HepG2 (cell line): ENCODE measurements around the gene TLCD3A. TPM values are rescaled to one million over a fixed set of nuclear protein-coding genes. Genes with fewer than 3 reads are reported as not detected.
A peak's percentile ranks its signal among the peaks of the same experiment; 100 is the strongest.

Experiments used
- AGO1 ChIP-seq: fragments of 200-400 bp; formaldehyde crosslinking; IDR thresholded peaks from 2 replicates; pipeline ENCODE4 v1.6.1; 2017; ENCODE audit warnings: mild to moderate bottlenecking, low read depth, low read length, moderate library complexity; ENCODE audit not compliant: poor library complexity, severe bottlenecking
- ATF7-NPFF ChIP-seq: sonication (generic); formaldehyde crosslinking; IDR thresholded peaks from 2 replicates; pipeline ENCODE4 v1.8.1; 2023; ENCODE audit warnings: mild to moderate bottlenecking, low read depth, missing genetic modification reagents, moderate library complexity
- ETV5 ChIP-seq: IDR thresholded peaks from 2 replicates; pipeline ENCODE4 v1.6.1; 2018; ENCODE audit warnings: missing biosample characterization, missing genetic modification reagents, inconsistent platforms, borderline replicate concordance
- GATAD1 ChIP-seq: IDR thresholded peaks from 2 replicates; pipeline ENCODE4 v1.6.1; 2016; ENCODE audit warnings: missing genetic modification reagents, missing compliant biosample characterization
- IKZF4 ChIP-seq: sonication (generic); formaldehyde crosslinking; IDR thresholded peaks from 2 replicates; pipeline ENCODE4 v1.5.1; 2020; ENCODE audit warnings: borderline replicate concordance, mild to moderate bottlenecking, low read depth, missing genetic modification reagents; ENCODE audit errors: not compliant biosample characterization
- MED1 ChIP-seq: sonication (generic); formaldehyde crosslinking; IDR thresholded peaks from 2 replicates; pipeline ENCODE4 v1.4.0; 2020; ENCODE audit warnings: missing genetic modification reagents
- SP1 ChIP-seq, 2 experiments: fragments of 450-650 bp in 1 of 2; sonication (generic) in 1 of 2; formaldehyde crosslinking in 1 of 2; IDR thresholded peaks; 2 replicates each; pipeline versions ENCODE4 v1.4.0 to v1.6.1; 2016 to 2020; ENCODE audit warnings: missing genetic modification reagents in 1 of 2
- ZHX2 ChIP-seq, 2 experiments: sonication (generic) in 1 of 2; formaldehyde crosslinking in 1 of 2; IDR thresholded peaks; 2 replicates each; pipeline versions ENCODE4 v1.6.1 to v1.9.0; 2014 to 2022; ENCODE audit warnings: antibody characterized with exemption in 1 of 2, borderline replicate concordance in 1 of 2, inconsistent platforms in 1 of 2, low read depth in 1 of 2, missing genetic modification reagents in 1 of 2
- ZNF232 ChIP-seq: sonication (generic); formaldehyde crosslinking; IDR thresholded peaks from 2 replicates; pipeline ENCODE4 v1.4.0; 2020; ENCODE audit warnings: missing genetic modification reagents, borderline replicate concordance
- ZNF501 ChIP-seq: sonication (generic); formaldehyde crosslinking; IDR thresholded peaks from 2 replicates; pipeline ENCODE4 v1.5.1; 2020; ENCODE audit warnings: mild to moderate bottlenecking, moderate library complexity, missing genetic modification reagents
- ZNF710 ChIP-seq: sonication (generic); formaldehyde crosslinking; IDR thresholded peaks from 2 replicates; pipeline ENCODE4 v1.5.0; 2020; ENCODE audit warnings: mild to moderate bottlenecking, missing genetic modification reagents, borderline replicate concordance
- ZNF749 ChIP-seq: sonication (generic); formaldehyde crosslinking; IDR thresholded peaks from 2 replicates; pipeline ENCODE4 v1.8.0; 2022; ENCODE audit warnings: mild to moderate bottlenecking, missing genetic modification reagents, moderate library complexity, borderline replicate concordance
- polyA plus RNA-seq, 8 experiments: library from polyadenylated mRNA; depleted of rRNA in 3 of 8; stranded (reverse) in 7 of 8; unstranded in 1 of 8; fragments of >200 nt; fragmentation: Illumina TruSeq in 4 of 8; extraction: Trizol in 4 of 8; gene quantifications; 2 replicates each; pipeline versions ENCODE4 v1.2.1 to v1.2.3, GENCODE V29; 2011 to 2016; ENCODE audit warnings: low read depth in 4 of 8, missing spikeins in 1 of 8, mixed read lengths in 1 of 8; ENCODE audit not compliant: insufficient read depth in 1 of 8
- total RNA-seq, 5 experiments: library from RNA; depleted of rRNA; stranded (reverse); fragments of >200 nt; fragmentation: Illumina TruSeq; extraction: Trizol; gene quantifications; 2 replicates each; pipeline ENCODE4 v1.2.3, GENCODE V29; 2016; ENCODE audit warnings: low read depth in 1 of 5
- TF ChIP-seq, protein P1 (sequence below): sonication (generic); formaldehyde crosslinking; IDR thresholded peaks from 2 replicates; pipeline ENCODE4 v1.4.0; 2020; ENCODE audit warnings: missing genetic modification reagents, low read depth, mild to moderate bottlenecking, borderline replicate concordance
- TF ChIP-seq, protein P2 (sequence below): sonication (generic); formaldehyde crosslinking; IDR thresholded peaks from 2 replicates; pipeline ENCODE4 v1.5.1; 2020; ENCODE audit warnings: mild to moderate bottlenecking, missing genetic modification reagents, moderate library complexity
- TF ChIP-seq, protein P3 (sequence below): IDR thresholded peaks from 2 replicates; pipeline ENCODE4 v1.6.1; 2012; ENCODE audit warnings: low read depth, low read length, improper control_type of control experiment

The TLCD3A gene
- total and polyA plus RNA-seq, 2 of the 13 experiments (the other 11 are each of a cell fraction or from before 2014, with no cell fraction given): 25.2 to 46.6 TPM

DNA sequence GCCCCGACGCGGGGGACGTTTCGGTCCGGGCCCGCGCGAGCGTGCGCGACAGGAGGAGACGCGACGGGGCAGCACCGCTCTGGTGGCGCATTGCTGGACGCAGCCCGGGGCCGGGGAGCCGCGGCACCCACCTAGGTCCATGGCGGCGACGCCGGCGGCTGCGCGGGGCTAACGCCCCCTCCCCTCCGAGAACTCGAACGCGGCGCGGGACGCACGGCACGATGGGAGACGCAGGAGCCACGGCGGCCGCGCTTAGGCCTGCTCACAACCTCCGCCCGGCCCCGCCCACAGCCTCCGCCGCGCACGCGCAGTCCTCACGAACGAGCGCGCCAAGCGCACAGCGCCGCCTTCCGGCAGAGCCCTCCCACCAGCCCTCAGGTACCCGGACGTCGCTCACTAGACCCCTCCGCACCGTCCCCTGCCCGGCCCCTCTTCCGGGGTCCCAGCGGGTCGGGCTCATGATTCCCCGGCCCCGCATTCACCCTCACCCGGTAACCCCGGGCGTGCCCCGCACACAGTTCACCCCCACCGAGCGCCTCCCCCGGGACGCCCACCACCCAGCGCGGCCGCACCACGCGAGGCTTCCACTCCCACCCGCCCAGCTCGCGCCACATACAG, 19.7 kb downstream of the TLCD3A start, which contains the start of gene GEMIN4 (continued):
- peak; percentile 79 for TF ChIP-seq IKZF4 (CRISPR knock-in tag)
- TF ChIP-seq, protein P1, sequence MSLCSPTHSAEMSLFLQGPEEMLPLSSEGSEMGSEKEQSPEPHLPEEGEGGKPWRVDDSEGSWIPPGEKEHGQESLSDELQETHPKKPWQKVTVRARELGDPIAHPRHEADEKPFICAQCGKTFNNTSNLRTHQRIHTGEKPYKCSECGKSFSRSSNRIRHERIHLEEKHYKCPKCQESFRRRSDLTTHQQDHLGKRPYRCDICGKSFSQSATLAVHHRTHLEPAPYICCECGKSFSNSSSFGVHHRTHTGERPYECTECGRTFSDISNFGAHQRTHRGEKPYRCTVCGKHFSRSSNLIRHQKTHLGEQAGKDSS (CRISPR knock-in tag): peak; percentile 67
- peak; percentile 50; the same call in 1 of the 2 replicates for TF ChIP-seq ZNF501 (CRISPR knock-in tag)
- TF ChIP-seq ATF7-NPFF (CRISPR knock-in tag): peak; percentile 94; the same call in 1 of the 2 replicates
- peak; percentile 46 for TF ChIP-seq ETV5
- TF ChIP-seq MED1: peak; percentile 41; the same call in 1 of the 2 replicates
- TF ChIP-seq SP1 (IDR thresholded peaks at IDR 0.05): no peak
- TF ChIP-seq SP1 (CRISPR knock-in tag; IDR thresholded peaks at IDR 0.05): peak; percentile 88
- peak; percentile 79 for TF ChIP-seq GATAD1 (CRISPR knock-in tag)
- peak; percentile 83; the same call in 1 of the 2 replicates for TF ChIP-seq ZNF232
- peak; percentile 63 for TF ChIP-seq AGO1
- TF ChIP-seq, protein P2, sequence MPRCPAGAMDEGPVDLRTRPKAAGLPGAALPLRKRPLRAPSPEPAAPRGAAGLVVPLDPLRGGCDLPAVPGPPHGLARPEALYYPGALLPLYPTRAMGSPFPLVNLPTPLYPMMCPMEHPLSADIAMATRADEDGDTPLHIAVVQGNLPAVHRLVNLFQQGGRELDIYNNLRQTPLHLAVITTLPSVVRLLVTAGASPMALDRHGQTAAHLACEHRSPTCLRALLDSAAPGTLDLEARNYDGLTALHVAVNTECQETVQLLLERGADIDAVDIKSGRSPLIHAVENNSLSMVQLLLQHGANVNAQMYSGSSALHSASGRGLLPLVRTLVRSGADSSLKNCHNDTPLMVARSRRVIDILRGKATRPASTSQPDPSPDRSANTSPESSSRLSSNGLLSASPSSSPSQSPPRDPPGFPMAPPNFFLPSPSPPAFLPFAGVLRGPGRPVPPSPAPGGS (CRISPR knock-in tag): peak; percentile 60
- no peak for TF ChIP-seq ZHX2 (IDR thresholded peaks at IDR 0.05; ENCODE audit: low read depth)
- no peak for TF ChIP-seq ZHX2 (CRISPR knock-in tag; IDR thresholded peaks at IDR 0.05; ENCODE audit: borderline replicate concordance)
- no peak for TF ChIP-seq ZNF749
- TF ChIP-seq ZNF710 (CRISPR knock-in tag): peak; percentile 84; the same call in 1 of the 2 replicates
- TF ChIP-seq, protein P3, sequence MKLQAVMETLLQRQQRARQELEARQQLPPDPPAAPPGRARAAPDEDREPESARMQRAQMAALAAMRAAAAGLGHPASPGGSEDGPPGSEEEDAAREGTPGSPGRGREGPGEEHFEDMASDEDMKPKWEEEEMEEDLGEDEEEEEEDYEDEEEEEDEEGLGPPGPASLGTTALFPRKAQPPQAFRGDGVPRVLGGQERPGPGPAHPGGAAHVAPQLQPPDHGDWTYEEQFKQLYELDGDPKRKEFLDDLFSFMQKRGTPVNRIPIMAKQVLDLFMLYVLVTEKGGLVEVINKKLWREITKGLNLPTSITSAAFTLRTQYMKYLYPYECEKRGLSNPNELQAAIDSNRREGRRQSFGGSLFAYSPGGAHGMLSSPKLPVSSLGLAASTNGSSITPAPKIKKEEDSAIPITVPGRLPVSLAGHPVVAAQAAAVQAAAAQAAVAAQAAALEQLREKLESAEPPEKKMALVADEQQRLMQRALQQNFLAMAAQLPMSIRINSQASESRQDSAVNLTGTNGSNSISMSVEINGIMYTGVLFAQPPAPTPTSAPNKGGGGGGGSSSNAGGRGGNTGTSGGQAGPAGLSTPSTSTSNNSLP: no peak
